Kidney glomerular epithelial cell (primary cell): ENCODE data around the gene LCN12.

Experiments used
- DNase-seq: peaks from one replicate; lab custom pipeline; 2025; lab: John Stamatoyannopoulos, UW

Gene LCN12

DNA sequence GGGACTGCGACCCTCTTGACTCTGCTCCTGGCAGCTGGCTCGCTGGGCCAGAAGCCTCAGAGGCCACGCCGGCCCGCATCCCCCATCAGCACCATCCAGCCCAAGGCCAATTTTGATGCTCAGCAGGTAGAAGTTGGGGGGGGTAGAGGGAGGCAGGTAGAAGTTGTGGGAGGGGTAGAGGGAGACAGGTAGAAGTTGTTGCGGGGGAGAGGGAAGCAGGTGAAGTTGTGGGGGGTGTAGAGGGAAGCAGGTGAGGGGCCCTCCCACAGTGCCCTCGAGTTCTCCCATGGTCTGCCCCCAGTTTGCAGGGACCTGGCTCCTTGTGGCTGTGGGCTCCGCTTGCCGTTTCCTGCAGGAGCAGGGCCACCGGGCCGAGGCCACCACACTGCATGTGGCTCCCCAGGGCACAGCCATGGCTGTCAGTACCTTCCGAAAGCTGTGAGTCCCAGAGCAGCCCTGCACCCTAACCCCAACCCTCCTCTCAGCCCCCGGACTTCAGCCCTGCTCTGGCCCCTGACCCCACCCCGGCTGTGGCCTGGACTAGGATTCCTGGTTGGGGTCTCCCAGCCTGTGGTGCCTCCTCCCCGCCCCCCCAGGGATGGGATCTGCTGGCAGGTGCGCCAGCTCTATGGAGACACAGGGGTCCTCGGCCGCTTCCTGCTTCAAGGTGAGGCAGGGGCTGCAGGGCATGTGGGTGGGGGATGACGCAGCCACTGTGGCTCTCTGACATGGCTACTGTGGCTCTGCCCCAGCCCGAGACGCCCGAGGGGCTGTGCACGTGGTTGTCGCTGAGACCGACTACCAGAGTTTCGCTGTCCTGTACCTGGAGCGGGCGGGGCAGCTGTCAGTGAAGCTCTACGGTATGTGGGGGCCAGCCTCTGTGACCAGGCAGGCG lies 6.5 kb upstream of the LCN12 start:
- no peak for DNase-seq

DNA sequence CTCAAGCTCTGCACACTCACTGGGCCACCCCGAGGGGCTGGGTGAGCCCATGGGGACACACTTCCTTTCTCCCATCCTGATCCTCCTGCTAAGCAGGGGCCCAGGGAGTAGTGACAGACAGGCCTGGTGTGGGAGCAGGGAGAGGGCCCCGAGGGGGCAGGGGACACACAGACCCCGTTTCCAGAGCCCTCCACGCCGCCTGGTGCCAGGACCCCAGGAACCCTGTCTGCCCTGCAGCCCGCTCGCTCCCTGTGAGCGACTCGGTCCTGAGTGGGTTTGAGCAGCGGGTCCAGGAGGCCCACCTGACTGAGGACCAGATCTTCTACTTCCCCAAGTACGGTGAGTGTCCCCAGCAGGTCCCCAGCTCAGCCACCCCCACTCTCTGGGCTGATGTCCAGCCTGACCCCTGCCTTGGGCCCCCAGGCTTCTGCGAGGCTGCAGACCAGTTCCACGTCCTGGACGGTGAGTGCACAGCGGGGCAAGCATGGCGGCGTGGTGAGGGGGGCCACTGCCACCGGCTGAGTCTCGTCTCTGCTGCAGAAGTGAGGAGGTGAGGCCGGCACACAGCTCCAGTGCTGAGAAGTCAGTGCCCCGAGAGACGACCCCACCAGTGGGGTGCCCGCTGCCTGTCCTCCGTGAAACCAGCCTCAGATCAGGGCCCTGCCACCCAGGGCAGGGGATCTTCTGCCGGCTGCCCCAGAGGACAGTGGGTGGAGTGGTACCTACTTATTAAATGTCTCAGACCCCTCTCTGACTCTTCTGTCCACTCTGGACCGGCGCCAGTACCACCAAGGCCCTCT lies 5.6 kb upstream of the LCN12 start:
- DNase-seq = no peak

DNA sequence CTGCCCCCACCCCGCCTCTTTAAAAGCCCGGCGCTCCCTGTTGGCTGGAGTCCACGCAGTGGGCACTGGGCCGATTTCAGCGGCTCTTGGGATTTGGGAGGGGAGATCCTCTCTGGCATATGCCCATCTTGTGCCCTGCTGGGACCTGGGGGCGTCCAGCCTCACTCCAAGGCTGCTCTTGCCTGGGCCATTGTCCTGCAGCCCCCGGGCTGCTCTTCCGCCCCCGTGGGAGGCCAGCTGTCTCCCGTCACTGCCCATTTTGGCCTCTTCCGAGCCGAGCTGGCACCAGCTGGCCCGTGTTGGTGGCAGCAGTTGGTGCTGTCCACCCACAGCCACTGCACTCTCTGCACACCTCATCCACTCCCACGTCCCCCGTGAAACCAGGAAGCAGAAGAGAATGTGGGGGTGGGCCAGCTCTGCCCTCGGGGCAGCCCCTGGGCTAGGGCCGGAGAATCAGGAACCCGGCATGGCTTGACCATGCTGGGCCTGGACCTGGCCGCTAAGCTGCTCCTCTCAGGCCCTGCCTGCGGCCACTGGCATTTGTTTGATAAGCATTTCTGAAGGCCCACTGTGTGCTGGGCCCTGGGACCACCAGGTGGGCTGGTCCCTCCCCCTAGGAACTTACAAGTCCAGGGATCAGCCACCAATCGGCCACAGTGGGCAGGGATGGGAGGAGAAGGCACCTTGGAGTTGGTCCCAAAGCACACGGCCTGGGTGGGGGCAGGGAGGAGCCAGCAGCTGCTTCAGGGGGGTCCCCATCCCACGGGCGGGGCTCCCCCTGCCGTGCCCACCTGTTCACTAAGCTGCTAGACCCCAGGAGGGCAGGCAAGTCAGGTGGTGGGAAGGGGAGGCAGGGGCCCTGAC lies 4.8 kb upstream of the LCN12 start:
- no peak for DNase-seq

DNA sequence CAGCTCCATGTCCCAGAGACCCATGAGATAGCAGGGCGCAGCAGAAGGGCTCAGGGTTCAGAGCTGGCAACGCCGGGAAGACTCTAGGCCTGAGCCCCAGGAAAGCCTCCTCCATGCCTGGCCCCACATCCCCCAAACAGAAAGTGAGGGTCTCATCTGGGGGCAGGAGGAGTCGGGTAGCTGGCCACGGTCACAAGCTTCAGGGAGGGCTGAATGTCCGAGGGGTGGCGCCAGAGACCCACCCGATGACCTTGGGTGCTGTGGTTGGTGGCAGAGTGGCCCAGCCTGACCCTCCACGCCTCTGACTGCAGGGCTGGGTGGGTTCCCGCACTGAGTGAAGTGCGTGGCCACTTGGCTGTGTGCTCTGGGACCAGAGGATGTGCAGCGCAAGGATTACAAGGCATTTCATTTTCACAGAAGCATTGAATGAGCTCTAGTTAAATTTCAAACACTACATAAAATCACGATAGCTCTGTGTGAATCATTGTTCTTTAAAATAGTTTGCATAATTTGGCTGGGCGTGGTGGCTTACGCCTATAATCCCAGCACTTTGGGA lies 4.0 kb upstream of the LCN12 start:
- no peak for DNase-seq

DNA sequence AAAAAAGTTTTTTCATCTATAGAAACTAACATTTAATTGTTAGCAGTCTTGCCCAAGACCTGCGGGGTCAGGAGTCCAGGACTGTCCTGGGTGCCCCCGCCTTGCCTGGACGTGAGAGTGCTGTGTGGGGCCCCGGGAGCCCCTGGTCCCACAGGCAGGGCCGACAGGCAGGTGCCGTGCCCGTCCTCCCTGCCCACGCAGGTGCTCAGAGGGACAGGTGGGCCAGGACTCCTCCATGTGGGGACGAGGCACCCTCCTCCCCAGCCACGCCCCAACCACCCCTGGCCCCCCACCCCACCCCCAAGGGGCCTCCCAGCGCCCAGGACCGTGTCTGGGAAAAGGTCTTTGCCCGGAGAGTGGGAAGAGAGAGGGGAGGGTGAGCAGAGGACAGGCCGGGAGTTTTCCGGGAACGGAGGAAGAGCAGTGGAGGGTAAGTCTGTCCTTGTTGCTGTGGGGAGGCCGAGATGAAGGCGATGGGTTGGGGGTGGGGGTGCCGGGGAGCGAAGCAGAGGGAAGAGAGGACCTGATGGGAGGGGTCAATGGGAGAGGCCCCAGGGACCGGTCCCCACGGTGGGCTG lies 2.7 kb upstream of the LCN12 start:
- no peak for DNase-seq

DNA sequence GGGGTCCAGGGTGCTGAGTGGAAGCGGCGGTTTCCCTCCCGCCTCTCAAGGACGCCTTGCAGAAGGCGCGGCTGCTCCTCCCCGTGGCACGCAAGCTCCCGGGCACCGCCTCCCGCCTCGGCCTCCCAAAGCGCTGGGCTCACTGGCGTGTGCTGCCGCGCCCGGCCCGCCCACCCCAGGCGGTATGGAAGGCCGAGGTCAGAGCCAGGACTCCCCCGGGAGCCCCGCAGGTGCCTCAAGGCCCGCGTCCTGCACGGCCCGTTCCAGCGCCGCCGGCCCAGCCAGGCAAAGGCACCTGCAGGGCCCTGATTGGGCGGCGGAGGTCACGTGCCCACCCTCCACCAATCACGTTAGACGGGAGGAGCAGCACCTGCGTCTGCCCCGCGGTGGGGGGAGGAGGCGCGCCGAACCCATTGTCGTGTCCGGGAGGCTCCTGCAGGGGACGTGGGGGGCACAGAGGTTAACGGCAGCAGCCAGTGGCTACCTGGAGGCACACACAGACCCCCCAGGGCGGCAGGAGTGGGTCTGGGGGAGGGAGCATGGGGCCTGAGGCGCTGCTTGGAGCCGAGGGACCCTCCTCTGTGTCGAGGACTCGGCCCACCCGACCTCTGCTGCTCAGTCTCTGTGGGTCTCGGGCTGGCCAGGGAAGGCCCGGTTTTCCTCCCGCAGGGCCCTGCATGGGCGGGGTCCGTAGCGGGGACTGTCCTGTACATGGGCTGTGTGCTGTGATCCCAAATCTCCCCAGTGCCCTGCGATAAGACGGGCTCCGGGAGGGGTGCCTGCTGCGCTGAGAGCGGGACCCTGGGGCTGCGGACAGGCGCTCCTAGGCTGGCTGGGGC lies 2.0 kb upstream of the LCN12 start:
- DNase-seq = peak; percentile 84

DNA sequence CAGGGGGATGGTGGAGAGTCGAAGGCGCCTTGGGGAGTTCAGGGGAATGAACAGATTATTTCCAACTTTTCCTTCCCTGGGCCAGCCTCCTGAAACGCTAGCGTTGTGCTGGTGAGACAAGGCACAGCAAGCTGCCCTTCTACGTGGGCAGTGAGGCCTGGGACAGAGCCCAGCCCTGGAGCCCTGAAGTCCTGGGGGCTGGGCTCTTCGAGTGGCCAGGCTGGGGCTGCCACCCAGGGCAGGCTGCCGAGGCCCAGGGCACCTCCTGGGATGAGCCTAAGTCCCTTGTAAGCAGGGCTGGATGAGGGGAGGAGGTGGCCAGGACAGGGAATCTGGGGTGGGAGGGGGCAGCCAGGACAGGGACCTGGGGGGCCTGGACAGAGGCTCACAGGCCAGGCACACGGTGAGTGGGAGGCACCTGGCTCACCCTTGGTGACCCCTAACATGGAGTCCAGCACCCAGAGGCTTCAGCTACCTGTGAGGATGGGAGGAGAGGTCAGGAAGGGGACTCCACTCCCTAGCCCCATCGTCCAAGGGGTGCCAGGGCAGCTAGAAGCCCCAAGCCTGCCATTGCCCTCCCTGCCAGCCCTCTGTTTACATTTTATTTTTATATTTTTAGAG lies 1.3 kb upstream of the LCN12 start:
- DNase-seq = no peak

DNA sequence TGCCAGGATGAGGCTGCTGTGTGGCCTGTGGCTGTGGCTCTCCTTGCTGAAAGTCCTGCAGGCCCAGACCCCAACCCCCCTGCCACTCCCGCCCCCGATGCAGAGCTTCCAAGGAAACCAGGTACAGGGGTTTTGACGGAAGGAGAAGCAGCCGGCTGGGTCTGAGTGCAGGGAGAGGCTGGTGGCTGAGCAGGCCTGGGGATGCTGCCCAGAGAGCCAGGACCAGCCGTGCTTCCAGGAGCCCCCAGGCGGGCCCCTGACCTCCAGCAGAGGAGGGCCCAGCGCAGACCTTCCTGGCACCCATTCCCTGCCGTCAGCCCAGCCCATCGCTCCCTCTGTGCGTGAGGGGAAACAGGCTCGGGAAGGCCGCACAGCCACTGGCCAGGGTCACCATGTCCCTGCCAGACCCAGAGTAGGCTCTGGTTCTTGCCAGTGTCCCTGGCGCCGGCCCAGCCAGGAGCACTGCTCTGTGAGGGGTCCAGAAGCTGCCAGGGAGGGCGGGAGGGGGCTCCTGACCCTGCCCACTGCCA lies 313 bp downstream of the LCN12 start:
- no peak for DNase-seq

DNA sequence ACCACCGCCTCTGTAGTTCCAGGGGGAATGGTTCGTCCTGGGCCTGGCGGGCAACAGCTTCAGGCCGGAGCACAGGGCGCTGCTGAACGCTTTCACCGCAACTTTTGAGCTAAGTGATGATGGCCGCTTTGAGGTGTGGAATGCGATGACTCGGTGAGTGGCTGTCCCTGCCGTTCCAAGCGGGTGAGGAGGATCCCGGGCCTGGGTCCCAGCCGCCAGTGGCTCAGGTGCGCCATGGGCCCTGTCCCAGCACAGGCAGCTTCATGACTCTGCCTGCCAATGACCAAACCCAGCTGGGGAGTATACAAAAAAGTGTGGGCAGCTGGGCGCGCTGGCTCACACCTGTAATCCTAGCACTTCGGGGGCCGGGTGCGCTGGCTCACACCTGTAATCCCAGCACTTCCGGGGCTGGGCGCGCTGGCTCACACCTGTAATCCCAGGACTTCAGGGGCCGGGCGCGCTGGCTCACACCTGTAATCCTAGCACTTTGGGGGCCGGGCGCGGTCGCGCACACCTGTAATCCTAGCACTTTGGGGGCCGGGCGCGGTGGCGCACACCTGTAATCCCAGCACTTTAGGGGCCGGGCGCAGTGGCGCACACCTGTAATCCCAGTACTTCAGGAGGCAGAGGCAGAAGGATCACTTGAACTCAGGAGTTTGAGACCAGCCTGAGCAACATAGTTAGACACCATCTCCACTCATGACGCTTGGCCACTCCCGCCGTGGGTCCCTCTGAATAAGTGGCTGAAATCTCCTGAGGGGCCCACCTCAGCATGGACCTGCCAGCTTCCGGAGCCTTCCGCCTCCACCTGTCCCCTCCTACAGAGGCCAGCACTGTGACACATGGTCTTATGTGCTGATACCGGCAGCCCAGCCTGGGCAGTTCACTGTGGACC lies 1.1 kb downstream of the LCN12 start:
- no peak for DNase-seq

DNA sequence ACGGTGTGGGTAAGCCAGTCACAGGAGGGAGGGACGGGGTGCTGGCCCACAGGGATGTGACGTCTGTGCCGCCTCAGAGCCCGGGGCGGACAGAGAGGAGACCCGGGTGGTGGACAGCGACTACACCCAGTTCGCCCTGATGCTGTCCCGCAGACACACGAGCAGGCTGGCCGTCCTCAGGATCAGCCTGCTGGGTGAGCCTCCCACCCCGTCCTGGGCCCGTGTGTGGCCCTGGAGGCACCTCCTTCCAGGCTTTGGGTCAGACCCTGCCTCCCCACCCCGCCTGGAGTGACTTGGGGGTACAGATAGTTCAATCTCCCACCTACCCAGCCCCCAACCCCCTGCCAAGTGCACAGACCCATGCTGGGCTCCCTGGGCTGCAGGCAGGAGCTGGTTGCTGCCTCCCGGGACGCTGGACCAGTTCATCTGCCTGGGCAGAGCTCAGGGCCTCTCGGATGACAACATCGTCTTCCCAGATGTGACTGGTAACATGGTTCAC lies 1.7 kb downstream of the LCN12 start:
- DNase-seq = no peak

DNA sequence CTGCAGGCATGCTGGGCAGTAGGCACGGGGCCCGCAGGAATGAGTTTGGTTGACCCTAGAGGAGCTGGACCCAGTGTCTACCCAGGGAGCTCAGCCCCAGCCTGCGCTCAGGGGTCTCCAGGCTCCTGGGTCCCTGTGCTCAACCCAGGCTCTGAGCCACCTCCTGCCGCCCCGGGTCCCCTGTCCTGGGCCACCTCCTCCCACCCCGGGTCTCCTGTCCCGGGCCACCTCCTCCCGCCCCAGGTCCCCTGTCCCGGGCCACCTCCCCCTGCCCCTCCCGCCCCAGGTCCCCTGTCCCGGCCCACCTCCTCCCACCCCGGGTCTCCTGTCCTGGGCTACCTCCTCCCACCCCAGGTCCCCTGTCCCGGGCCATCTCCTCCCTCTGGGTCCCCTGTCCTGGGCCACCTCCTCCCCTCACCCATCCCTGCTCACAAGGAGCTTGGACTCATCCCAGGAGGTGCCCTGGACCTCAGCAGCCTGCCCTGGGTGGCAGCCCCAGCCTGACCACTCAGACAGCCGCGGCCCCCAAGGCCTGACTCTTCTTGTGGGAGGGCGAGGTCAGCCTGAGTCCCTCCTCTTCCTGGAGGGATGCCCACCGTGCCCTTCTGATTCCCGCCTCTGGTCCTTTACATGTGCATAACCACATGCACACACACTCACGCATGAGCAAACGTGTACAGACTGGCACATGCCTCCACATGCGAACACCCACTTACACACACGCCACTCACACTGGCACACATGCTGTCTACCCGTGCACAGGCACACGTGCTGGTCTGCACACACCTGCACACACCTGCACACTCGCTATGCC lies 2.4 kb downstream of the LCN12 start:
- DNase-seq = no peak

DNA sequence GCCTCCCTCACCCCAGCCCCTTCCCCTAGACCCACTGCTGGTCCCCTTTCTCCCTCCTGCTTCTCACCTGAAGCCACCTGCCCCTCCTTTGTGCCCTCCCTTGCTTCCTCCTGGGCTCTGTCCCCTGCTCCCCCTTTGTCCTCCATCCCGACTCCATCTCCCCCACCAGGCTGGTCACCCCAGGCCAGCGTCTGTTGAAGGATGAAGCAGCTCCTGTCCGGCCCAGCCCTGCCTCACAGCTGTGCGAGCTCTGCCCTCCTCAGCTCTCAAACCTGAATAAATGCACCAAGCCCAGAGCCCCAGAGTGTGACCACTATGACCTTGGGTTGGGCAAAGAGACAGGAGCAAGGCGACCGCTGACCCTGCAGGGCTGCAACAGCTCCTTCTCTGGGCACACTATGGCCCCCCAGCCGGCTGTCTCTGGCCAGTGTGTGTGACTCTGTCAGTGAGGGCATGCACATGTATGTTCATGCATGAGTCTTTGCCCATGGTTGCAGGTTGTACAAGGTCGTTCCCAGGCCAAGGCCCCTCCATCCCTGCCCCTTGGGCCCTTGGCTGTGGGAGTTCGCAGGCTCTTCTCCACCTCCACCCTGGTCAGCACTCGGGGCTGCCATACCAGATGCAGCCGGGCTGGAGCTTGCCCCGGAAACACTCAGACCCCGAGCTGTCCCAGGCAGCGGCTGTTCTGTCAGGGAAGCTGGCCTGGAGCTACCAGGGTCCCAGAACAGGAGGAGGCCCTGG lies 3.3 kb downstream of the LCN12 start:
- DNase-seq = no peak

DNA sequence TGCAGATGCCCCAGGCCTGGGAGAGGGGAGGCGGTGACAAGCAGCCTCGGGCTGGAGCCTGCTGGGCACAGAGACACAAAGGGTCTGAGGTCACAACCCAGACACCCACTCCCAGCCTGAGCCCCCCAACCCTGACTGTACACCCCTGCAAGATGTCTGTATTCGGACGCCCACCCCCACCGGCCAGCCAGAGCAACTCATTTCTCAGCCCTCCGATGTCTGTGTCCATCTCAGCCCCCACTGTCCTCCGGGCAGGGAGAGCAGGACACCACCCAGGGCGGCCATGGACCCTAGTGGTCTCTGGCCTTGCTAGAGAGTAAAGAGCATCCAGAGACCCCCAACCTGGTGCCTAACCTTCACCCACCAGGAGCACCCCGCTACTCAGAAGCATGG lies 3.9 kb downstream of the LCN12 start:
- no peak for DNase-seq

DNA sequence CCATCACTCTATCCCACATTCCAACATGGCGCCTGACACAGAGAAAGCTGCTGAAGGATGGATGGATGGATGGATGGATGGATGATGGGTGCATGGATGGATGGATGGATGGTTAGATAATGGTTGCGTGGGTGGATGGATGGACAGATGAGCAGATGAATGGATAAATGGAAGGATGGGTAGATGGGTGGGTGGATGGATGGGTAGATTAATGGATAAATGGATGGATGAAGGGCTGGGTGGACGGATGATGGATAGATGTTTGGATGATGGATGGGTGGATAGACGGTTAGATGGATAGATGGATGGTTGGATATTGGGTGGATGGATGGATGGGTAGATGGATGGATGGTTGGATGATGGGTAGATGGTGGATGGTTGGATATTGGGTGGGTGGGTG lies 4.5 kb downstream of the LCN12 start:
- no peak for DNase-seq

DNA sequence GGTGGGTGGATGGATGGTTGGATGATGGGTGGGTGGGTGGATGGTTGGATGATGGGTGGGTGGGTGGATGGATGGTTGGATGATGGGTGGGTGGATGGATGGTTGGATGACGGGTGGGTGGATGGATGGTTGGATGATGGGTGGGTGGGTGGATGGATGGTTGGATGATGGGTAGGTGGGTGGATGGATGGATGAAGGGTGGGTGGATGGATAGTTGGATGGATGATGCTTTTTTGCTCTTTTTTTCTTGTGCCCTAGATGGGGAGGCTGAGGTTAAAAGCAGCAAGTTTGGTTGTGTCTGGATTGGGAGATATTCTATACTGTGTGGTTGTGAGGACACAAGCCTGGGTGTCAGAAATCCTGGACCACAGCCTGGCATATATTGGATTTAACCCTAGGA lies 5.4 kb downstream of the LCN12 start:
- no peak for DNase-seq

DNA sequence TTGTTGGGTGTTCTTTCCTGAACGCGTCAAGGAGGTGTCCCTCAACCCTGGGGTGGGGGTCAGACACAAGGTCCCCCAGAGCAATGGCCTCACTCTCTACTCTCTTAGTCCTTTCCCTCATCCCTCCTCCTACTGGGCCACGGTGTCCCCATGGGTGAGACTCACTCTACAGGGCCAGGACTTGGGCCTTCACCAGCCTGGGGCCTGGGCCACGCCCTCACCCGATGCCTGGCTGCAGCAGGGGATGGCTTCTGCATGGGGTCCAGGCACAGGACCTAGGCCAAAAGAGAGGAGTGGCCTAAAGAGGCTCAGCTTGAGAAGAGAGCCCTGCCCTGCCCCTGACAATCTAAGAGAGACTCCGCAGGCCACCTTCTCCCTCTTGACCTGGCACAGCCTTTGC lies 5.8 kb downstream of the LCN12 start:
- no peak for DNase-seq

DNA sequence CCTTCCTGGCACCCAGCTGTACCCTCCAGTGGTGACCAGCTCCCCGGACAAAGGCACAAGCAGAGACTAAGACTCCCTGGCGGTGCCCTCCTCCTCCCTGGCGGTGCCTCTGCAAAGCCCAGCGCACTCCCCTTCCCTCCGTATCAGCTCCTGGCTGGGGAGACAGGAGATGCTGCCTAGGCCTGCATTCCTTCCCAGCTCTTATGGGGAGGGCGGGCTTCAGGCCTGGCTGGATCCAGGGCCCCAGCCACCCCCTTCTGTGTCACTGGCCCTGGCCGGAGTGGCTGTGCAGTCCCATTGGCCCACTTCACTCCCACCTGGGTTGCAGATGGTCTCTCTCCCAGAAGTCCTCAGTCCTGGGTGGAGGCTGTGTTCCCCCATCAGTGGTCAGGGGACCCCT lies 6.4 kb downstream of the LCN12 start:
- no peak for DNase-seq
